Measurements from ENCODE around the gene MT1X. TPM values are rescaled to one million over a fixed set of nuclear protein-coding genes. Genes with fewer than 3 reads are reported as not detected.
A peak's percentile ranks its signal among the peaks of the same experiment; 100 is the strongest.

The MT1X gene
- 138 and 157 TPM in 2 replicates for total RNA-seq (2014; rRNA removed; shearing (Covaris generic))

DNA sequence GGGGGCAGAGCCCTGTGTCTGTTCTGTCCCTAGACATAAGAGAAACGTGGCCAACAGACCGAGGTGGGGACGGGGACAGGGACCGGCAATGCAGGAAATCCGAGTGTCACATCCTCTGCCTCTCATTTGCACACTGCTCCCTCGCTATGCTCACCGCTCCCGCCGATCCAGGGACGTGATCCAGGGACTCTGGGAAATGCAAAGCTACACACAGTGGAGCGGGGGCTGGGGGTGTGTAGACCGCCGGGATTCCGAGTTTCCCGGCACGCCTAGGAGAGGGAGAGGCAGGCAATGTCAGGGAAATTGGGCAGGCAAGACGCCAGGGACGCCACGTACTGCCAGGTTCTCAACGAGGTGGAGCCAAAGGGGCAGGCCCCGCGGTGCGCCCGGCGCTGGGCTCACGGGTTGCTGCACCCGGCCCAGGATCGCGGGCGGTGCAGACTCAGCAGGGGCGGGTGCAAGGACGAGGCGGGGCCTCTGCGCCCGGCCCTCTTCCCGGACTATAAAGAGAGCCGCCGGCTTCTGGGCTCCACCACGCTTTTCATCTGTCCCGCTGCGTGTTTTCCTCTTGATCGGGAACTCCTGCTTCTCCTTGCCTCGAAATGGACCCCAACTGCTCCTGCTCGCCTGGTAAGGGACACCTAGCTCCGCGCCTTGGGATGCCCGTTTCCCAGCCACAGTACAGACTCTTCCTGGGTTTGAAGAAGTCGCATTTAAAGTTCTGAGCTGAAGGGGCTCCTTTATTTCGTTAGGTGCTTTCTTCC lies at the start of gene MT1X:
Gene MT1X (plus strand): TSS at position 532 of the 764 bp plus-strand sequence. CDS start 71 bp downstream, at position 603.
- Histone ChIP-seq H3K36me3 (replicated peaks; ENCODE audit: control insufficient read depth, insufficient read depth, low read length) (no peaks in the 10 kb centered on the region), H3K27me3 (ENCODE audit: control insufficient read depth, insufficient read depth, low read length) (peaks cover 4% of the 10 kb centered on the region; the same call in 1 of the 2 replicates), H3K4me3 (ENCODE audit: insufficient read depth, low read depth, low read length) (peak within 1 kb of the TSS; percentile 74)
- peak; percentile 89 for DNase-seq

DNA sequence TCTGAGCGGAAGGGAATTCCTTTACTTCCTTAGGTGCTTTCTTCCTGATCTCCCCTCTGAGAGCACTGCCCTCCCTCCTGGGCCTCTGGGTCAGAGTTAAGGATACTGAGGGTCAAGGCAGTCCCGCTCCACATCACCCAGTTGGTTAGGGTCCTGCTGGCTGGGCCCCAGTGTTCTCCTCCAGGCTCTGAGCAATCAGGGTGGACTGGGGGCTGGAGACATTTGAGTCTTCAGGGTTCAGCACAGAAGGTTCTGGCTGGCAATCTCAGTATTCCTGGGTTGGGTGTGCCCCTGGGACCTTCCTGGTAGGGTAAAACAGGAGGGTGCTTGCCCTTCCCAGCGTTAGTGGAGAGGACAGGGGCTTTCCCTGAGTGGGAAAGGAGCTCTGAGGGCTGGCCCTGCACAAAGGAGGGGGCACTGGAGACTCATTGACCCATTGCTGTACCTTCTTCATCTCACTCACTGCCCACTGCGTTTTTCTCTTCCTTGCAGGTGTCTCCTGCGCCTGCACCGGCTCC lies 49.4 kb upstream of the MT1X start:
- Histone ChIP-seq H3K4me3 (ENCODE audit: insufficient read depth, low read depth, low read length) (peak overlapping the region; percentile 39; the same call in 1 of the 2 replicates), H3K36me3 (replicated peaks; ENCODE audit: control insufficient read depth, insufficient read depth, low read length) (no peaks in the 10 kb centered on the region), H3K27me3 (ENCODE audit: control insufficient read depth, insufficient read depth, low read length) (peaks cover 99% of the 10 kb centered on the region)
- DNase-seq: no peak

DNA sequence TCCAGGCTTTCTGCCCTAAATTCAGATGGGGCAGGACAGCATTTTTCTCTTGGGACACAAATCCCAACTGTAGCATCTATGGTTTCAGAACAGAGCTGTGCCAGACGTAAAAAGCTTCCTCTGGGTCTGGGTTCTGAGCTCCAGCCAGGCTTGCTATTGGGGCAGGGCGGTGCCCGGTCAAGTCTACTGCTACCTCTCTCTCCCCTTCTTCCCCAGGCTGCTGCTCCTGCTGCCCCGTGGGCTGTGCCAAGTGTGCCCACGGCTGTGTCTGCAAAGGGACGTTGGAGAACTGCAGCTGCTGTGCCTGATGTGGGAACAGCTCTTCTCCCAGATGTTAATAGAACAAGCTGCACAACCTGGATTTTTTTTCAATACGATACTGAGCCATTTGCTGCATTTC lies 48.7 kb upstream of the MT1X start:
- H3K27me3 ChIP-seq (ENCODE audit: control insufficient read depth, insufficient read depth, low read length): peaks cover 100% of the 10 kb centered on the region
- H3K36me3 ChIP-seq (replicated peaks; ENCODE audit: control insufficient read depth, insufficient read depth, low read length): no peaks in the 10 kb centered on the region
- DNase-seq: no peak
- H3K4me3 ChIP-seq (ENCODE audit: insufficient read depth, low read depth, low read length): no peak overlapping the region

DNA sequence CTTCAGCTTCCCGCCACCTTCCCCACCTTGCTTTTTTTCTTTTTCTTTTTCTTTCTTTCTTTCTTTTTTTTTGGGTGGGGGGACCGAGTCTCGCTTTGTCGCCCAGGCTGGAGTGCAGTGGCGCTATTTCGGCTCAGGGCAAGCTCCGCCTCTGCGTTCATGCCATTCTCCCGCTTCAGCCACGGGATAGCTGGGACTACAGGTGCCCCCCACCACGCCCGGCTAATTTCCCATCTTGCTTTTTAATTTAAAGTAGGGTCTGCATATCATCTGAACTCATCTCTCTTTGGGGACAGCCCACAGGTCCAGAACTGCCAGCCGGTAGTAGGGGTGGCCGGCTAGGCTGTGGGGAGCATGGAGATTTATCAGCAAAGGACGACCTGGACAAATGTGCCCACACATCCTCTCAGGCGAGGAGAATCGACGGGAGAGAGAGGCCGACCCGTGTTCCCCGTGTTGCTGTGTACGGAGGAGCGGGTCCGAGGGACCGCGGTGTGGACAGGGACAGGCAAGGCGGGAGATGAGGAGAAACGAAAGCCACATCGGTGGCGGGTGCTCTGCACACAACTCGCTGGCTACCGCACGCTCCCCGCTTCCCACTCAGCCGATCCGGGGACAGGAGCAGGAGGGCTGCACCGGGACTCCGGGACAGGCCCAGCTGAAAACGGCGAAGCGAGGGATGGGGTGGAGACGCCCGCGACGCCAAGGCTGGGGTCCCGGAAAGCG lies 47.4 kb upstream of the MT1X start:
- Histone ChIP-seq H3K4me3 (ENCODE audit: insufficient read depth, low read depth, low read length) (peak overlapping the region; percentile 22; the same call in 1 of the 2 replicates), H3K27me3 (ENCODE audit: control insufficient read depth, insufficient read depth, low read length) (peaks cover 100% of the 10 kb centered on the region), H3K36me3 (replicated peaks; ENCODE audit: control insufficient read depth, insufficient read depth, low read length) (no peaks in the 10 kb centered on the region)
- peak; percentile 62 for DNase-seq

DNA sequence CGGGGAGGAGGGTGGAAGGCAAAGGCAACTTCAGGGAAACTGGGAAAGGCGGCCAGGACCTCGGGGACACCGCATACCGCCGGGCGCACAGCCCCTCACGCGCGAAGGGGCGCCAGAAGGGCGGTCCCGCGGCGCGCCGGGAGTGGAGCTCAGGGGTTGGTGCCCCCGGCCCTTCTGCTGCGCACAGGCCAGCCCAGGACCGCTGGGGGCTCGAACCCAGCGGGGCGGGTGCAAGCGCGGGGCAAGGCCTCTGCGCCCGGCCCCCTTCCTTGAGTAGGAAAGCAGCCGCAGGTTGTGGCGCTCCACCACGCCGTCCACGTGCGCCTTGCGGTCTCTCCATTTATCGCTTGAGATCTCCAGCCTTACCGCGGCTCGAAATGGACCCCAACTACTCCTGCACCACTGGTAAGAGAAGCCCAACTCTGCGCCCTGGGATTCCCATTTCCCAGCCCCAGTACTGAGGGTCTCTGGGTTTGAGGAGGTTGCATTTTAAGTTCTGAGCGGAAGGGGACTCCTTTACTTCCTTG lies 46.8 kb upstream of the MT1X start:
- peak; percentile 75 for DNase-seq
- Histone ChIP-seq H3K36me3 (replicated peaks; ENCODE audit: control insufficient read depth, insufficient read depth, low read length) (no peaks in the 10 kb centered on the region), H3K4me3 (ENCODE audit: insufficient read depth, low read depth, low read length) (peak overlapping the region; percentile 22; the same call in 1 of the 2 replicates), H3K27me3 (ENCODE audit: control insufficient read depth, insufficient read depth, low read length) (peaks cover 99% of the 10 kb centered on the region)

DNA sequence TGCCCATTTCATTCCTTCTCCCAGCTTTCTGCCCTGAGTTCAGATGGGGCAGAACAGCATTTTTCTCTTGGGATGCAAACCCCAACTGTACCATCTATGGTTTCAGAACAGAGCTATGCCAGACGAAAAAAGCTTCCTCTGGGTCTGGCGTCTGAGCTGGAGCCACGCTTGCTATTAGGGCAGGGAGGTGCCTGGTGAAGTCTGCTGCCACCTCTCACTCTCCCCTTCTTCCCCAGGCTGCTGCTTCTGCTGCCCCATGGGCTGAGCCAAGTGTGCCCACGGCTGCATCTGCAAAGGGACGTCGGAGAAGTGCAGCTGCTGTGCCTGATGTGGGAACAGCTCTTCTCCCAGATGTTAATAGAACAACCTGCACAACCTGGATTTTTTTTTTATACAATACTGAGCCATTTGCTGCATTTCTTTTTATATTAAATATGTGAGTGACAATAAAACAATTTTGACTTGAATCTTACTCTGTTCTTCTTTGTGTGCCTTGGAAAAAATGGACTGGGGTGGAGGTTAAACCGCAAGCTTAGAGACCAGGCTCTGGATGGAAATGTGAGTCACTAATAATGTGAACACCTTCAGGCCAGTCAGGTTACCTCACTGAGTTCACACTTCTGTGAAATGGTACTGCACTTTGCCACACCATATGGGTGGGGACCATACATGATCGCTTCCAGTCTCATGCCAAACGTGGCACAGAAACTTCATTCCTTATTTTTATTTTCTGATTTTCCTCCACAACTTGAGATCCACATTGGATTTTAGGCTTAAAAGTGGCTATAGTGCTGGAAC lies 45.5 kb upstream of the MT1X start:
- Histone ChIP-seq H3K4me3 (ENCODE audit: insufficient read depth, low read depth, low read length) (no peak overlapping the region), H3K27me3 (ENCODE audit: control insufficient read depth, insufficient read depth, low read length) (peaks cover 99% of the 10 kb centered on the region)
- DNase-seq: no peak

DNA sequence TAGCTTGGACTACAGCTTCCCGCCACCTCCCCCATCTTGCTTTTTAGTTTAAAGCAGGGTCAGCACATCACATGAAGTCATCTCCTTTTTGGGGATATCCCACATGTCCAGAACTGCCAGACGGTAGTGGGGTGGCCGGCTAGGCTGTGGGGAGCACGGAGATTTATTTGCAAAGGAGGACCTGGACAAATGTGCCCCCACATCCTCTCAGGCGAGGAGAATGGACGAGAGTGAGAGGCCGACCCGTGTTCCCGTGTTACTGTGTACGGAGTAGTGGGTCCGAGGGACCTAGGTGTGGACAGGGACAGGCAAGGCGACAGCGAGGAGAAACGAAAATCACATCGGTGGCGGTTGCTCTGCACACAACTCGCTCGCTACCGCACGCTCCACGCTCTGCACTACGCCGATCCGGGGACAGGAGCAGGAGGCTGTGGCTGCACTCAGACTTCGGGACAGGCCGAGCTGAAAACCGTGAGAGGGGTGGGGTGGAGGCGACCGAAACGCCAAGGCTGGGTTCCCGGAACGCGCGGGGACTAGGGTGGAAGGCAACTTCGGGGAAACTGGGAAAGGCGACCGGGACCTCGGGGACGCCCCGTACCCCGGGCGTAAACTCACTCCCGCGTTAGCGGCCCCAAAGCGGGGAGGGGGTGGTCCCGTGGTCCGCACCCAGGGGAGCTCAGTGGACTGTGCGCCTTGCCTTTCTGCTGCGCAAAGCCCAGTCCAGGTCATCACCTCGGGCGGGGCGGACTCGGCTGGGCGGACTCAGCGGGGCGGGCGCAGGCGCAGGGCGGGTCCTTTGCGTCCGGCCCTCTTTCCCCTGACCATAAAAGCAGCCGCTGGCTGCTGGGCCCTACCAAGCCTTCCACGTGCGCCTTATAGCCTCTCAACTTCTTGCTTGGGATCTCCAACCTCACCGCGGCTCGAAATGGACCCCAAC lies 44.2 kb upstream of the MT1X start, which contains the start of gene MT1A:
Gene MT1A (plus strand): TSS at position 853 of the 937 bp plus-strand sequence. CDS start 73 bp downstream, at position 926.
- DNase-seq: peak; percentile 92
- no peaks in the 10 kb centered on the region for H3K36me3 ChIP-seq (replicated peaks; ENCODE audit: control insufficient read depth, insufficient read depth, low read length)
- H3K27me3 ChIP-seq (ENCODE audit: control insufficient read depth, insufficient read depth, low read length): peaks cover 99% of the 10 kb centered on the region
- H3K4me3 ChIP-seq (ENCODE audit: insufficient read depth, low read depth, low read length): peak within 1 kb of the TSS; percentile 43

More for the DNA sequence above, 45.5 kb upstream of the MT1X start:
- H3K36me3 ChIP-seq (replicated peaks; ENCODE audit: control insufficient read depth, insufficient read depth, low read length): no peaks in the 10 kb centered on the region

DNA sequence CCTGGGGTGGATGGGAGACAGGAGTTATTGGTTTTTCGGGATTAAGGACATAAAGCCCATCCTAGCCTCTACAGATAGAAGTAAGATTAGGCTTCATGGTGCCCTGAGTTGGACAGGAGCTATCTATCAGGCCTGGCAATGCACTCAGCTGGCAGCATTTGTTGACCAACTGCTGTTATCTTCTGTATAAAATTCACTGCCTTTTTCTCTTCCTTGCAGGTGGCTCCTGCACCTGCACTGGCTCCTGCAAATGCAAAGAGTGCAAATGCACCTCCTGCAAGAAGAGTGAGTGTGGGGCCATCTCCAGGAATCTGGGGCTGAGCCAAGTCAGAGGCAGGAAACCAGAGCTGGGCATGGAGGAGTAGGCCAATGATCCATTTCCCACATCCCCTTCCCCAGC lies 43.2 kb upstream of the MT1X start:
- no peak overlapping the region for H3K4me3 ChIP-seq (ENCODE audit: insufficient read depth, low read depth, low read length)
- H3K36me3 ChIP-seq (replicated peaks; ENCODE audit: control insufficient read depth, insufficient read depth, low read length): no peaks in the 10 kb centered on the region
- H3K27me3 ChIP-seq (ENCODE audit: control insufficient read depth, insufficient read depth, low read length): peaks cover 99% of the 10 kb centered on the region
- DNase-seq: no peak

DNA sequence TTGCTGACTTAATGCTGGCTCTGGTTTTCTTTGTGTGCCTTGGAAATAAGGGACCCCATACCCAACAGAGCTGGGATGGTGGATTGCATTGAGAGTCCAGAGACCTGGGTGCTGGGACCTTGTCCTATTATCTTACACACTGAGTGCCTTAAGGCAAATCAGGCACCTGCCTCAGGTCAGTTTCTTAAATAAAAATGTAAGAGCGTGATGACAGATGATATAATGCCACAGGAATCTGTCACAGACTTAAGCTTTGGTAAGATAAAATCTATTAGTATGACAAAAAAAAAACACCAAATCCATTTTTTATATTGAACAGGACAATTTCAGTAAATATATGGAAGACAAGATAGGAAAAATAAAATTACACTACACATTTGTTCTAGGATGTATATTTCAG lies 42.2 kb upstream of the MT1X start:
- no peak overlapping the region for H3K4me3 ChIP-seq (ENCODE audit: insufficient read depth, low read depth, low read length)
- peaks cover 99% of the 10 kb centered on the region for H3K27me3 ChIP-seq (ENCODE audit: control insufficient read depth, insufficient read depth, low read length)
- H3K36me3 ChIP-seq (replicated peaks; ENCODE audit: control insufficient read depth, insufficient read depth, low read length): no peaks in the 10 kb centered on the region
- no peak for DNase-seq

DNA sequence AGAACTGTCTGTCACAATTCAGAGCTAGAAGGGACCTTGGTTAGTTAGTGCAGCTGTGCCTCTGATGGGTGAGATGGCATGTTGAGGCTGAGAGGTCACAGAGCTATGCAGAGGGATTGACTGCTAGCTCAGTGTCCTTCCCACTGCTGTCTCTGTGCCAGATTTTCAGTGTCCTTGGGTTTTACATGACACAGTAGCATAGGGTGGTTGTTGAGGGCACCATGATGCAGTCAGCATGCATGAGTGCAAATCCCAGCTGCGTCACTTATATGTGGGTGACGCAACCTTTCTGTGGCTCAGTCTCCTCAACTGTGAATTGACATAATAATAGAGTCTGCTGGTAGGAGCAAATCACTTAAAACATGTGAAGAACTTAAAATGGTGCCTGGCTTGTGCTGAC lies 41.1 kb upstream of the MT1X start:
- H3K4me3 ChIP-seq (ENCODE audit: insufficient read depth, low read depth, low read length): no peak overlapping the region
- peaks cover 99% of the 10 kb centered on the region for H3K27me3 ChIP-seq (ENCODE audit: control insufficient read depth, insufficient read depth, low read length)
- no peaks in the 10 kb centered on the region for H3K36me3 ChIP-seq (replicated peaks; ENCODE audit: control insufficient read depth, insufficient read depth, low read length)
- DNase-seq: no peak

DNA sequence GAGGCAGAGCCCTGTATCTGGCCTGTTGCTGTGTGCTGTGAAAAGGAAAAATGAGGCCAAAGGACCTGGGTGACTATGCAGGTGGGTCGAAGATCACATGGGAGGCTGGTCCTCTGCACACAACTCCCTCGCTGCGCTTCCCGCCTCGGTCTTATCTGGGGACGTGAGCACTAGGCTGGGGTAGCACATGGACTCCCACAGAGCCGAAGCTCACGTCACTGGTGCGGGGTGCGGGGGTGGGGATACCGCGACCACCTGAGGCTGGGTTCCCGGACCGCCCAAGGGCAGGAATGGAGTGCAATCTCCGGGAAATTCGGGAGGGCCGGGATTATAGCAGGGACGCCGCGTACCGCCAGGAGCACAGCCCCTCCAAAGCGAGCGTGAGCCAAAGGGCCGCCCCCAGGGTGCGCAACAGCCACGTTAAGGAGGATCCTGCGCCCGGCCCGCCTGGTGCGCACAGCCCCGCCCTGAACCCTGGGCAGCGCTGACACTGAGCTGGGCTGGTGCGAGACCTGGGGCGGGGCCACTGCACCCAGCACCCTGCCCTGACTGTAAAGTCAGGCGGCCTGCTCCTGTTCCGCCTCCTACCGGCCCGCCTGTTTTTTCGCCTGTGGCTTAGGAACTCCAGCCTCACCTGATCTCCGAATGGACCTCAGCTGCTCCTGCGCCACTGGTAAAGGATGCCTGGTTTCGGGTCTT lies 39.0 kb upstream of the MT1X start:
- DNase-seq: peak; percentile 85
- Histone ChIP-seq H3K4me3 (ENCODE audit: insufficient read depth, low read depth, low read length) (peak overlapping the region; percentile 45), H3K36me3 (replicated peaks; ENCODE audit: control insufficient read depth, insufficient read depth, low read length) (no peaks in the 10 kb centered on the region), H3K27me3 (ENCODE audit: control insufficient read depth, insufficient read depth, low read length) (peaks cover 97% of the 10 kb centered on the region)

DNA sequence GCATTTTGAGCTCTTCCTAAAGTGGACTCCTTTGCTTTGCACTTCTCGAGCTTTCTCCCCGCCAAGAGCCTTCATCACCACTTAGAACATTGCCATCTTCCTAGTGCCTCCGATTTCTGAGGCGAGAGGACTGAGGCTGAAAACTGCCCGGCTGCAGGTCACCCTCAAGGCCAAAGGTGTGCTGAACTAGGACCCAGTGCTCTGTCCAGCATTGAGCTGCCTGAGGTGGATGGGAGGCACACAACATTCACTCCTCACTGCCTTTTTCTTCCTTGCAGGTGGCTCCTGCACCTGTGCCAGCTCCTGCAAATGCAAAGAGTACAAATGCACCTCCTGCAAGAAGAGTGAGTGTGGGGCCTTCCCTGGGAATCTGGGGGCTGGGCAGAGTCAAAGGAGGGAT lies 38.4 kb upstream of the MT1X start:
- H3K4me3 ChIP-seq (ENCODE audit: insufficient read depth, low read depth, low read length): peak overlapping the region; percentile 45; the same call in 1 of the 2 replicates
- no peak for DNase-seq
- no peaks in the 10 kb centered on the region for H3K36me3 ChIP-seq (replicated peaks; ENCODE audit: control insufficient read depth, insufficient read depth, low read length)
- H3K27me3 ChIP-seq (ENCODE audit: control insufficient read depth, insufficient read depth, low read length): peaks cover 97% of the 10 kb centered on the region

DNA sequence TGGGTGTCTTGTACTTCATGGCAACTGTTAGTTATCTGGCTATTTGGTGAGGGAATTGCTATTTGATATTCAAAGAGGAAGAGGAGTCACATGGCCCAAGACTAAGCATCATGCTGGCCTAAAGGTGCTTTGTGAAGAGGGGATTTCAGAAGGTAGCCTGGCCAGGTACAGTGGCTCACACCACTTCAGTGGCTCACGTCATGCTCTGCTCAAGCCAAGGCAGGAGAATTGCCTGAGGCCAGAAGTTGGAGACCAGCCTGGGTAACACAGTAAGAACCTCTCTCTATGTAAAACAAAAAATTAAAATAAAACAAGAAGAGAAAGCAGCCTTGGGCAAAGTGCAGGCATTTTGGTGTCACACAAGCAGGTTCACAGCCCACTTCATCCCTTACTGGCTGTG lies 37.0 kb upstream of the MT1X start:
- no peak for DNase-seq
- peaks cover 89% of the 10 kb centered on the region for H3K27me3 ChIP-seq (ENCODE audit: control insufficient read depth, insufficient read depth, low read length)
- H3K36me3 ChIP-seq (replicated peaks; ENCODE audit: control insufficient read depth, insufficient read depth, low read length): no peaks in the 10 kb centered on the region
- H3K4me3 ChIP-seq (ENCODE audit: insufficient read depth, low read depth, low read length): no peak overlapping the region
